ENCODE results near the gene HS6ST1. TPM values are rescaled to one million over a fixed set of nuclear protein-coding genes. Genes with fewer than 3 reads are reported as not detected.
A peak's percentile ranks its signal among the peaks of the same experiment; 100 is the strongest.

The HS6ST1 gene
- total RNA-seq, 2 experiments from 2014 or later, result 7.1 to 8.7 TPM

- Mint-ChIP-seq H3K27ac (no peak overlapping the region), H3K9me3 (no peaks in the 10 kb centered on the region), H3K4me1 (ENCODE audit: low read depth) (no peaks in the 10 kb centered on the region), H3K4me3 (no peak overlapping the region), H3K36me3 (ENCODE audit: low read depth) (no peaks in the 10 kb centered on the region), H3K27me3 (no peaks in the 10 kb centered on the region)
- Histone ChIP-seq H3K36me3 (ENCODE audit: insufficient read depth, low read length) (no peaks in the 10 kb centered on the region), H3K9me3 (ENCODE audit: control insufficient read depth in 1 of 2, insufficient read depth in 1 of 2, low read length in 2 of 2) (no peaks in the 10 kb centered on the region), H3K4me1 (ENCODE audit: insufficient read depth, low read length) (no peaks in the 10 kb centered on the region), H3K27me3 (ENCODE audit: control insufficient read depth in 1 of 2, insufficient read depth in 2 of 2, low read length in 2 of 2) (no peaks in the 10 kb centered on the region), H3K4me3 (ENCODE audit: low read length) (no peak overlapping the region), H3K27ac (ENCODE audit: low read depth in 1 of 2, low read length in 2 of 2) (no peak overlapping the region)
- no peak for ATAC-seq (ENCODE audit: poor library complexity)
- peak in 1 of 14 experiments; percentile 5 for DNase-seq
- intact Hi-C loops (cut with DNase I, micrococcal nuclease), result no loop called here
- CTCF ChIA-PET, result no interaction called here
- POLR2A ChIA-PET, result no interaction called here
- TF ChIP-seq, protein P1, sequence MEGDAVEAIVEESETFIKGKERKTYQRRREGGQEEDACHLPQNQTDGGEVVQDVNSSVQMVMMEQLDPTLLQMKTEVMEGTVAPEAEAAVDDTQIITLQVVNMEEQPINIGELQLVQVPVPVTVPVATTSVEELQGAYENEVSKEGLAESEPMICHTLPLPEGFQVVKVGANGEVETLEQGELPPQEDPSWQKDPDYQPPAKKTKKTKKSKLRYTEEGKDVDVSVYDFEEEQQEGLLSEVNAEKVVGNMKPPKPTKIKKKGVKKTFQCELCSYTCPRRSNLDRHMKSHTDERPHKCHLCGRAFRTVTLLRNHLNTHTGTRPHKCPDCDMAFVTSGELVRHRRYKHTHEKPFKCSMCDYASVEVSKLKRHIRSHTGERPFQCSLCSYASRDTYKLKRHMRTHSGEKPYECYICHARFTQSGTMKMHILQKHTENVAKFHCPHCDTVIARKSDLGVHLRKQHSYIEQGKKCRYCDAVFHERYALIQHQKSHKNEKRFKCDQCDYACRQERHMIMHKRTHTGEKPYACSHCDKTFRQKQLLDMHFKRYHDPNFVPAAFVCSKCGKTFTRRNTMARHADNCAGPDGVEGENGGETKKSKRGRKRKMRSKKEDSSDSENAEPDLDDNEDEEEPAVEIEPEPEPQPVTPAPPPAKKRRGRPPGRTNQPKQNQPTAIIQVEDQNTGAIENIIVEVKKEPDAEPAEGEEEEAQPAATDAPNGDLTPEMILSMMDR (IDR thresholded peaks at IDR 0.05), result no peak
These were observed 42.0 kb upstream of the HS6ST1 start for GRCh38 chr2:128360711-128361110.

DNA sequence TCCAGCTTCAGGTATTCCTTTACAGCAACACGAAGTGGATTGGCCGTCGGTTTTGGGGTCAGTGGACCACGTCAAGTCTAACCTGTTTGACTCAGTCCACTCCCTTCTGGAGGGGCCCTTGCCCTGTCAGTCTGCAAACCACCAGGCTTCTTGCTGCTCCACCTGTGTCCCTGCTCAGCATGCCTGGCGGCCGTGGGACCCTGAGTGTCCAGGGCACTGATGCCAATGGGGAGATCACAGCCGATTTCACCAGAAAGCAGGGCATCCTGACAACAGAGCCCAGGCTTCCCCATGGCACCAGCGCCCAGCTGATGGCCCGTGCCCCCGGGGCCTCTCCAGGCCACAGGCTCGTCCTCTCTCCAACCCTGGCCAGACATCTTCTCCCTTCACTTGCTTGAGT lies 41.2 kb upstream of the HS6ST1 start:
- no peaks in the 10 kb centered on the region for H3K36me3 ChIP-seq (ENCODE audit: insufficient read depth, low read length)
- intact Hi-C loops (cut with DNase I, micrococcal nuclease), result no loop called here
- H3K4me1 ChIP-seq (ENCODE audit: insufficient read depth, low read length), result no peaks in the 10 kb centered on the region
- no peaks in the 10 kb centered on the region for H3K9me3 ChIP-seq (ENCODE audit: control insufficient read depth in 1 of 2, insufficient read depth in 1 of 2, low read length in 2 of 2)
- ATAC-seq (ENCODE audit: poor library complexity), result no peak
- DNase-seq, result peak in 1 of 14 experiments; percentile 12
- Mint-ChIP-seq H3K4me1 (ENCODE audit: low read depth) (no peaks in the 10 kb centered on the region), H3K4me3 (no peak overlapping the region), H3K27me3 (no peaks in the 10 kb centered on the region), H3K36me3 (ENCODE audit: low read depth) (no peaks in the 10 kb centered on the region), H3K9me3 (no peaks in the 10 kb centered on the region), H3K27ac (no peak overlapping the region)
- ChIA-PET CTCF (no interaction called here), POLR2A (no interaction called here)
- H3K27me3 ChIP-seq (ENCODE audit: control insufficient read depth in 1 of 2, insufficient read depth in 2 of 2, low read length in 2 of 2), result no peaks in the 10 kb centered on the region
- TF ChIP-seq, protein P1 (IDR thresholded peaks at IDR 0.05), result no peak
- H3K27ac ChIP-seq (ENCODE audit: low read depth in 1 of 2, low read length in 2 of 2), result no peak overlapping the region
- no peak overlapping the region for H3K4me3 ChIP-seq (ENCODE audit: low read length)

- intact Hi-C loops (cut with DNase I, micrococcal nuclease), result no loop called here
- DNase-seq (peak in 1 of 14 experiments; percentile 8), ATAC-seq (ENCODE audit: poor library complexity) (no peak)
- Histone ChIP-seq H3K4me1 (ENCODE audit: insufficient read depth, low read length) (no peaks in the 10 kb centered on the region), H3K27me3 (ENCODE audit: control insufficient read depth in 1 of 2, insufficient read depth in 2 of 2, low read length in 2 of 2) (no peaks in the 10 kb centered on the region), H3K27ac (ENCODE audit: low read depth in 1 of 2, low read length in 2 of 2) (no peak overlapping the region), H3K9me3 (ENCODE audit: control insufficient read depth in 1 of 2, insufficient read depth in 1 of 2, low read length in 2 of 2) (no peaks in the 10 kb centered on the region), H3K36me3 (ENCODE audit: insufficient read depth, low read length) (no peaks in the 10 kb centered on the region), H3K4me3 (ENCODE audit: low read length) (no peak overlapping the region)
- Mint-ChIP-seq H3K4me3 (no peak overlapping the region), H3K36me3 (ENCODE audit: low read depth) (no peaks in the 10 kb centered on the region), H3K27ac (no peak overlapping the region), H3K27me3 (no peaks in the 10 kb centered on the region), H3K4me1 (ENCODE audit: low read depth) (no peaks in the 10 kb centered on the region), H3K9me3 (no peaks in the 10 kb centered on the region)
- ChIA-PET POLR2A (no interaction called here), CTCF (no interaction called here)
- TF ChIP-seq, protein P1 (IDR thresholded peaks at IDR 0.05), result no peak
These were observed 40.5 kb upstream of the HS6ST1 start for GRCh38 chr2:128358941-128359731.
